ENCODE measurements around the gene SHKBP1.

The SHKBP1 gene

DNA sequence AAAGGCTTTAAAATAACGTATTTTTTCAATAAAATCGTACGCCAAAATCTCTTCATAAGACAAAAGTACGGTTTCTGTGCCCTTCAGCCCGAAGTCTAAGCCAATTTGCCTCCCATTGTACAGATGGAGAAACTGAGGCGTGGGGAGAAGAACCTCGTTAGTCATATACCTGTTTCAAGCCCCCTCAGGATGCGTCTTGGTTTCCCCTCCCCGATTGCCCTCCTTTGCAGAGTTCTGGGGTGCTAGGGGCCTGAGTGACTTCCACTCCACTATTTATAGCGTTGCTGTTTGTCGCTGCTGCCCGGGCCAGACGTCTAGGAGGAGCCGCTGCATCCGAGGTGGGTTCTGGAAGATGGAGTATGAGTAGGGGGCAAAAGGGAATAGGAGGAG lies 22.2 kb downstream of the SHKBP1 start:
- H3K4me3 ChIP-seq (ENCODE audit: low read depth, low read length), result no peak overlapping the region
- no peak for DNase-seq (ENCODE audit: low read depth)
- no peak for TF ChIP-seq CTCF (conservative IDR thresholded peaks at IDR 0.05; ENCODE audit: low read depth, low read length)

- H3K4me3 ChIP-seq (ENCODE audit: low read depth, low read length), result no peak overlapping the region
- no peak for DNase-seq (ENCODE audit: low read depth)
- TF ChIP-seq CTCF (conservative IDR thresholded peaks at IDR 0.05; ENCODE audit: low read depth, low read length), result no peak
Observed at GRCh38 chr19:40599331-40599901, 22.7 kb downstream of the SHKBP1 start.

- TF ChIP-seq CTCF (conservative IDR thresholded peaks at IDR 0.05; ENCODE audit: low read depth, low read length), result no peak
- no peak overlapping the region for H3K4me3 ChIP-seq (ENCODE audit: low read depth, low read length)
- DNase-seq (ENCODE audit: low read depth), result no peak
Observed at GRCh38 chr19:40599902-40600569, 23.4 kb downstream of the SHKBP1 start.

DNA sequence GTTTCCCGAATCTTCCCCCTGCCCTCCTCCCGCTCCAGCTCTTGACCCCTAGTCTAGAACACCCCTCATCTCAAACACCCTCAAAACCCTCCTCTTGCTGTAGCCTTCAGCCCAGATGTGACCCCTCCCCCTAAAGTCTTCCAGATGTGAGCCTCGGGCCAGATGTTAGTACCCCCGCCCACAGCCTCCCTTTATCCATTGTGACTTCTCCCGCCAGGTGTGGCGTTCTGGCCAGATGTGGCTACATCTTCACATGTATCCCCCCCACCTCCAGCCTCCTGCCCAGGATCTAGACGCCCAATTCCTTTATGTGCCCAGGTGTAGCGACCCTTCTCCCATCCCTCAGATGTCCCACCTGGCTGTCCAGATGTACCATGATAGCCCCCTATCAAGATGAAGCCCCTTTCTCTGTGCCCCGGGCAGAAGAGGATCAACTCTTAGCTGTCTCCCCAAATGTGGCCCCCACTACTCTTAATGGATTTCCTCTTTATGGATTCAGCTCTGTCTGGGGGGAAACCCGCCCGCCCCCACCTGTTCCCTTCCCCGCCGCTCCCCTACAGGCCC lies 24.0 kb downstream of the SHKBP1 start:
- H3K4me3 ChIP-seq (ENCODE audit: low read depth, low read length), result no peak overlapping the region
- no peak for TF ChIP-seq CTCF (conservative IDR thresholded peaks at IDR 0.05; ENCODE audit: low read depth, low read length)
- no peak for DNase-seq (ENCODE audit: low read depth)

GRCh38 chr19:40601134-40601974 lies 24.7 kb downstream of the SHKBP1 start, which contains the start of gene LTBP4:
LTBP4 (plus strand) TSS chr19:40601369; CDS start chr19:40601388, 19 bp downstream.
- peak; percentile 34 for DNase-seq (ENCODE audit: low read depth)
- TF ChIP-seq CTCF (conservative IDR thresholded peaks at IDR 0.05; ENCODE audit: low read depth, low read length), result no peak
- H3K4me3 ChIP-seq (ENCODE audit: low read depth, low read length), result peak within 1 kb of the TSS; percentile 44

DNA sequence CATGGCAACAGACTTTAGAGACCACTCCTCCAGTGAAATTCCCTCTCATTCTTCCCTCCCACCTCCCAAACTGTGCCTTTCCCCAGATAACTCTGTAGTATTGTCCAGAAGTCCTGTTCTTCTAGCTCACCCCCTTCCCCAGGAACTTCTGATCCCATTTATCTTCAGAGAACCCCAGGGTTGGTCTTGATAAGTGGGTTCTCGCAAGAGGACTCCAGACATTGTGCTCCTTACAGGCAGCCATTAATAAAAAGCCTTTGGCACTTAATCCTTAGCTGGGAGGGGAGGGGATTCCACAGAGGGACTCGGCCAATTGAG lies 26.4 kb downstream of the SHKBP1 start:
- DNase-seq (ENCODE audit: low read depth), result no peak
- no peak for TF ChIP-seq CTCF (conservative IDR thresholded peaks at IDR 0.05; ENCODE audit: low read depth, low read length)
- H3K4me3 ChIP-seq (ENCODE audit: low read depth, low read length), result no peak overlapping the region
